ENCODE measurements around the gene ASB16. TPM values are rescaled to one million over a fixed set of nuclear protein-coding genes. Genes with fewer than 3 reads are reported as not detected.
A peak's percentile ranks its signal among the peaks of the same experiment; 100 is the strongest.

ASB16 gene
- polyA plus RNA-seq, 1 donor from 2014 or later: not detected

DNA sequence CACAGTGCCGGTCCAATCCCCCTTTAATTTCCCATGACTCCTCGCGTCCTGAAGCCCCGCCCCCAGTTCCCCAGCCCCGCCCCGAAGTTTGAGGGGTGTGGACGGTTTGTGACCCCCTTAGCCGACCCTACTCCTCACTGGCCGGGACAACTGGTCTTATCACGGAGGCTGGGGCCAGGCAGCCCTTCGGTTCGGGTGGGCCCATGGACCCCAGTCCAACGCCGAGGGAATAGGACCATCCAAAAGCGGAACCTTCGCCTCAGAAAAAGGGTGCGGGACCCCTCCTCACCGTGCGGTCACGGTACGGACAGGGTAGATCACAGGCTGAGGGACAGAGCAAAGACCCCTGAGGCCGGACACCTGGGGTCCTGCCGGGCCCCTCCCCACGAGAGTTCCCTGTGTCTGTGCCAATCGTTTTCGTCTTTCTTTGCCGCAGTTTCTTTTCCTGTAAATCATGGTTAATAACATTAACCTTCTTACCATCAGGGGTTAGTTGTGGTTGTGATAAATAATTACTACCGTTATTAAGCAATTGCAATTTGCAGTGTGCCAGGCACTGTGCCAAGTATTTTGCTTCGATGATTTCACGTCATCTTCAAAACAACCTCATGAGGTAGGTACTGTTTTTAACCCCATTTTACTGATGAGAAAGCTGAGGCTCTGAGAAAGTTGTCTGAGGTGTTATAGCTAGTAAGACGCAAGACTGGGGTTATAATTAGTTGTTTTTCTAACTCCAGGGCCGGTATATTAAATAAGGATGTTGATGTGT lies 16.8 kb downstream of the ASB16 start:
- Histone ChIP-seq H3K27ac (ENCODE audit: low read length) (peak overlapping the region; percentile 92), H3K36me3 (ENCODE audit: insufficient read depth, low read length) (no peaks in the 10 kb centered on the region), H3F3A (ENCODE audit: insufficient read depth, low read length, poor library complexity, severe bottlenecking) (no peaks in the 10 kb centered on the region), H3K4me2 (ENCODE audit: low read length) (peak overlapping the region; percentile 100), H2AFZ (ENCODE audit: low read depth, low read length) (peak overlapping the region; percentile 61), H3K4me3 (ENCODE audit: low read length) (peak overlapping the region; percentile 92), H3K9ac (ENCODE audit: low read length) (peak overlapping the region; percentile 89), H3K9me2 (ENCODE audit: insufficient read depth, low read length) (no peaks in the 10 kb centered on the region), H3K79me2 (replicated peaks; ENCODE audit: insufficient read depth, low read length) (peaks cover 34% of the 10 kb centered on the region), H4K20me1 (ENCODE audit: insufficient read depth) (no peaks in the 10 kb centered on the region), H3K9me3 (ENCODE audit: low read length) (no peaks in the 10 kb centered on the region), H3K27me3 (ENCODE audit: insufficient read depth, low read depth, low read length) (no peaks in the 10 kb centered on the region)
- TF ChIP-seq, protein P1, sequence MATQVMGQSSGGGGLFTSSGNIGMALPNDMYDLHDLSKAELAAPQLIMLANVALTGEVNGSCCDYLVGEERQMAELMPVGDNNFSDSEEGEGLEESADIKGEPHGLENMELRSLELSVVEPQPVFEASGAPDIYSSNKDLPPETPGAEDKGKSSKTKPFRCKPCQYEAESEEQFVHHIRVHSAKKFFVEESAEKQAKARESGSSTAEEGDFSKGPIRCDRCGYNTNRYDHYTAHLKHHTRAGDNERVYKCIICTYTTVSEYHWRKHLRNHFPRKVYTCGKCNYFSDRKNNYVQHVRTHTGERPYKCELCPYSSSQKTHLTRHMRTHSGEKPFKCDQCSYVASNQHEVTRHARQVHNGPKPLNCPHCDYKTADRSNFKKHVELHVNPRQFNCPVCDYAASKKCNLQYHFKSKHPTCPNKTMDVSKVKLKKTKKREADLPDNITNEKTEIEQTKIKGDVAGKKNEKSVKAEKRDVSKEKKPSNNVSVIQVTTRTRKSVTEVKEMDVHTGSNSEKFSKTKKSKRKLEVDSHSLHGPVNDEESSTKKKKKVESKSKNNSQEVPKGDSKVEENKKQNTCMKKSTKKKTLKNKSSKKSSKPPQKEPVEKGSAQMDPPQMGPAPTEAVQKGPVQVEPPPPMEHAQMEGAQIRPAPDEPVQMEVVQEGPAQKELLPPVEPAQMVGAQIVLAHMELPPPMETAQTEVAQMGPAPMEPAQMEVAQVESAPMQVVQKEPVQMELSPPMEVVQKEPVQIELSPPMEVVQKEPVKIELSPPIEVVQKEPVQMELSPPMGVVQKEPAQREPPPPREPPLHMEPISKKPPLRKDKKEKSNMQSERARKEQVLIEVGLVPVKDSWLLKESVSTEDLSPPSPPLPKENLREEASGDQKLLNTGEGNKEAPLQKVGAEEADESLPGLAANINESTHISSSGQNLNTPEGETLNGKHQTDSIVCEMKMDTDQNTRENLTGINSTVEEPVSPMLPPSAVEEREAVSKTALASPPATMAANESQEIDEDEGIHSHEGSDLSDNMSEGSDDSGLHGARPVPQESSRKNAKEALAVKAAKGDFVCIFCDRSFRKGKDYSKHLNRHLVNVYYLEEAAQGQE (IDR thresholded peaks at IDR 0.05; ENCODE audit: borderline replicate concordance): no peak
- peak; percentile 40 for TF ChIP-seq TAF1 (IDR thresholded peaks at IDR 0.05; ENCODE audit: low read depth)
- peak; percentile 1 for TF ChIP-seq EP300 (conservative IDR thresholded peaks at IDR 0.05; ENCODE audit: poor library complexity, severe bottlenecking)
- TF ChIP-seq EZH2 (IDR thresholded peaks at IDR 0.05; ENCODE audit: borderline replicate concordance, insufficient read depth, low read length, poor library complexity, severe bottlenecking): no peak
- TF ChIP-seq SMC3 (conservative IDR thresholded peaks at IDR 0.05; ENCODE audit: poor library complexity): no peak

DNA sequence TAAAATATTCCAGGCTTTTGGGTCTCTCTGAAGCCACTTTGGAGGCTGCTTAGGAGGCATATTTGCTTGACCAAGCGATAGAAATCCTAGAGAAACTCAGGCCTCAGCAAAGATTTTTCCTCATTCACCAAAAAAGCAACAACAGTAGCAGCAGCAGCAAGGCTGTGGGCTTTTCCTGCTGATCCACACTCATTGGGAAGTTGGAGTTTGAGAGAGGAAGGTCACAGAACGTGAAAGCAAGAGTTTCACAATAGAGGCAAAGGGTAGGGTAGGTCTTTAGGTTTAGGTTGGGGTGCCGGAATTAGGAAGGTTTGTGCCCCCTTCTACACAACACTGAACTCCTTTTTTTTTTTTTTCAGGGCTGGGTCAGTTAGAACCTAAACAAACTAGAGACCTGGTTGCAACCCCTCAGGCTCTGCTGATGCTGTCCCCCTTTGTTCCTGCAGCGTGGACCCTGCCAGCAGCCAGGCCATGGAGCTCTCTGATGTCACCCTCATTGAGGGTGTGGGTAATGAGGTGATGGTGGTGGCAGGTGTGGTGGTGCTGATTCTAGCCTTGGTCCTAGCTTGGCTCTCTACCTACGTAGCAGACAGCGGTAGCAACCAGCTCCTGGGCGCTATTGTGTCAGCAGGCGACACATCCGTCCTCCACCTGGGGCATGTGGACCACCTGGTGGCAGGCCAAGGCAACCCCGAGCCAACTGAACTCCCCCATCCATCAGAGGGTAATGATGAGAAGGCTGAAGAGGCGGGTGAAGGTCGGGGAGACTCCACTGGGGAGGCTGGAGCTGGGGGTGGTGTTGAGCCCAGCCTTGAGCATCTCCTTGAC lies 18.3 kb downstream of the ASB16 start:
- TF ChIP-seq POLR2AphosphoS5 (IDR thresholded peaks at IDR 0.05) (no peak), TAF1 (IDR thresholded peaks at IDR 0.05; ENCODE audit: low read depth) (no peak), SMC3 (conservative IDR thresholded peaks at IDR 0.05; ENCODE audit: poor library complexity) (no peak), RAD21 (conservative IDR thresholded peaks at IDR 0.05) (no peak), EP300 (conservative IDR thresholded peaks at IDR 0.05; ENCODE audit: poor library complexity, severe bottlenecking) (no peak), MXI1 (conservative IDR thresholded peaks at IDR 0.05; ENCODE audit: poor library complexity, severe bottlenecking) (no peak), EZH2 (IDR thresholded peaks at IDR 0.05; ENCODE audit: borderline replicate concordance, insufficient read depth, low read length, poor library complexity, severe bottlenecking) (no peak), CTCF (IDR thresholded peaks at IDR 0.05; ENCODE audit: poor library complexity, severe bottlenecking) (no peak)
- TF ChIP-seq, protein P1 (IDR thresholded peaks at IDR 0.05; ENCODE audit: borderline replicate concordance): no peak
- no peak overlapping the region for H3K27ac ChIP-seq (ENCODE audit: low read length)
- H3K36me3 ChIP-seq (ENCODE audit: insufficient read depth, low read length): no peaks in the 10 kb centered on the region
- no peaks in the 10 kb centered on the region for H3F3A ChIP-seq (ENCODE audit: insufficient read depth, low read length, poor library complexity, severe bottlenecking)
- no peaks in the 10 kb centered on the region for H3K9me3 ChIP-seq (ENCODE audit: low read length)
- H3K4me2 ChIP-seq (ENCODE audit: low read length): no peak overlapping the region
- no peaks in the 10 kb centered on the region for H3K9me2 ChIP-seq (ENCODE audit: insufficient read depth, low read length)
- H3K9ac ChIP-seq (ENCODE audit: low read length): peak overlapping the region; percentile 89
- peak overlapping the region; percentile 92 for H3K4me3 ChIP-seq (ENCODE audit: low read length)
- H3K79me2 ChIP-seq (replicated peaks; ENCODE audit: insufficient read depth, low read length): peaks cover 34% of the 10 kb centered on the region
- no peaks in the 10 kb centered on the region for H4K20me1 ChIP-seq (ENCODE audit: insufficient read depth)
- no peaks in the 10 kb centered on the region for H3K27me3 ChIP-seq (ENCODE audit: insufficient read depth, low read depth, low read length)
- H2AFZ ChIP-seq (ENCODE audit: low read depth, low read length): no peak overlapping the region
